ENCODE measurements around the gene MEIOSIN. TPM values are rescaled to one million over a fixed set of nuclear protein-coding genes. Genes with fewer than 3 reads are reported as not detected.

Gene MEIOSIN
- polyA plus RNA-seq, 1 donor (not counting 4 experiments of a cell fraction or from before 2014, with no cell fraction given), result not detected

DNA sequence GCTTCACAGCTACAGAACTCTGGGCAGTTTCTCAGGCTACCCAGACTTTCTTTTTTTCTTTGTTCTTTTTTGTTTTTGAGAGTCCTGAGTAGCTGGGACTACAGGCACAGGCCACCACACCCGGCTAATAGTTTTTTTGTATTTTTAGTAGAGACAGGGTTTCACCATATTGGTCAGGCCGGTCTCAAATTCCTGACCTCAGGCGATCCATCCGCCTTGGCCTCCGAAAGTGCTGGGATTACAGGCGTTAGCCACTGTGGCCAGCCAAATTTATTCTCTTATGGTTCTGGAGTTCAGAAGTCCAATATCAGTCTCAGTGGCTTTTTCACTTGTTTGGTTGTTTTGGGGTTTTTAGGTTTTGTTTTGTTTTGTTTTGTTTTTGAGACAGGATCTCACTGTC, 12.4 kb downstream of the MEIOSIN start:
- H3K27ac ChIP-seq (ENCODE audit: control insufficient read depth, insufficient read depth, low read length), result no peak overlapping the region
- FAIRE-seq (no peak), DNase-seq (ENCODE audit: low read depth, low spot score) (no peak)
- H3K79me2 ChIP-seq (ENCODE audit: control insufficient read depth, insufficient read depth, low read length), result no peaks in the 10 kb centered on the region
- dilution Hi-C loops (cut with MboI; ENCODE audit: extremely low pct_ligation_motif_present, low sequenced_read_pairs), result no loop called here
- H3K9me1 ChIP-seq (ENCODE audit: control insufficient read depth, extremely low read depth, insufficient read depth, low read length), result no peaks in the 10 kb centered on the region
- no peak overlapping the region for H2AFZ ChIP-seq (ENCODE audit: control insufficient read depth, low read length)
- H3K4me2 ChIP-seq (ENCODE audit: control insufficient read depth, extremely low read depth, insufficient read depth, low read depth, low read length), result no peak overlapping the region
- TF ChIP-seq, protein P1, sequence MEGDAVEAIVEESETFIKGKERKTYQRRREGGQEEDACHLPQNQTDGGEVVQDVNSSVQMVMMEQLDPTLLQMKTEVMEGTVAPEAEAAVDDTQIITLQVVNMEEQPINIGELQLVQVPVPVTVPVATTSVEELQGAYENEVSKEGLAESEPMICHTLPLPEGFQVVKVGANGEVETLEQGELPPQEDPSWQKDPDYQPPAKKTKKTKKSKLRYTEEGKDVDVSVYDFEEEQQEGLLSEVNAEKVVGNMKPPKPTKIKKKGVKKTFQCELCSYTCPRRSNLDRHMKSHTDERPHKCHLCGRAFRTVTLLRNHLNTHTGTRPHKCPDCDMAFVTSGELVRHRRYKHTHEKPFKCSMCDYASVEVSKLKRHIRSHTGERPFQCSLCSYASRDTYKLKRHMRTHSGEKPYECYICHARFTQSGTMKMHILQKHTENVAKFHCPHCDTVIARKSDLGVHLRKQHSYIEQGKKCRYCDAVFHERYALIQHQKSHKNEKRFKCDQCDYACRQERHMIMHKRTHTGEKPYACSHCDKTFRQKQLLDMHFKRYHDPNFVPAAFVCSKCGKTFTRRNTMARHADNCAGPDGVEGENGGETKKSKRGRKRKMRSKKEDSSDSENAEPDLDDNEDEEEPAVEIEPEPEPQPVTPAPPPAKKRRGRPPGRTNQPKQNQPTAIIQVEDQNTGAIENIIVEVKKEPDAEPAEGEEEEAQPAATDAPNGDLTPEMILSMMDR (optimal IDR thresholded peaks at IDR 0.05 in 1 of 3, IDR thresholded peaks at IDR 0.05 in 1 of 3, conservative IDR thresholded peaks at IDR 0.05 in 1 of 3; ENCODE audit: extremely low read depth in 1 of 3, insufficient read depth in 2 of 3, low read length in 3 of 3), result no peak
- no peak for TF ChIP-seq EZH2 (IDR thresholded peaks at IDR 0.05; ENCODE audit: low read length)
- no peaks in the 10 kb centered on the region for H3K36me3 ChIP-seq (ENCODE audit: control insufficient read depth in 2 of 2, extremely low read depth in 1 of 2, insufficient read depth in 2 of 2, low read length in 2 of 2)
- no peaks in the 10 kb centered on the region for H3K27me3 ChIP-seq (ENCODE audit: control insufficient read depth, extremely low read depth, insufficient read depth, low read length)
- H3K4me3 ChIP-seq (ENCODE audit: control insufficient read depth in 2 of 3, extremely low read depth in 1 of 3, insufficient read depth in 2 of 3, low read depth in 1 of 3, low read length in 3 of 3), result no peak overlapping the region
- H3K9ac ChIP-seq (ENCODE audit: control insufficient read depth, extremely low read depth, insufficient read depth, low read length), result no peak overlapping the region
- no peaks in the 10 kb centered on the region for H3K9me3 ChIP-seq (ENCODE audit: control insufficient read depth, low read depth, low read length)
- no peaks in the 10 kb centered on the region for H3K4me1 ChIP-seq (ENCODE audit: control insufficient read depth, extremely low read depth, insufficient read depth, low read length)
- H4K20me1 ChIP-seq (ENCODE audit: control insufficient read depth, extremely low read depth, insufficient read depth, low read length), result no peaks in the 10 kb centered on the region

DNA sequence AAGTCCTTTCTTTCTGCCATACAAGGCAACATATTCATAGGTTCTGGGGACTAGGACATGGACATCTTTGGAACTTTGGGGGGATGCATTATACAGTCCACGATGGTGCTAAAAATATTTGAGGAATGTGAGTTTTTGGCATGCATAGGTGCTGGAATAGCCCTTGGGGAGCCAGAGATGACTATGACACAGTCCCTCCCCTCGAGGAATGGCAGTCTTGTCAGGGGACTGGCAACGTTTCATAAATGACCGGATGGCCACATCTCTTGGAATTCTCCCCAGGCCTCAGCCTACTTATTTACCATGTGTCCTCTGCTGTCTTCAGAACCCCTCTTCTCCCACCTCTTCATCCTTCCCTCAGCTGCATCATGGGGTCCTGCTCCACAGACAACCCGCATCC, 13.6 kb downstream of the MEIOSIN start:
- dilution Hi-C loops (cut with MboI; ENCODE audit: extremely low pct_ligation_motif_present, low sequenced_read_pairs), result no loop called here

More for the DNA sequence above, 13.6 kb downstream of the MEIOSIN start:
- H3K9ac ChIP-seq (ENCODE audit: control insufficient read depth, extremely low read depth, insufficient read depth, low read length), result no peak overlapping the region
- FAIRE-seq, result no peak
- TF ChIP-seq, protein P1 (optimal IDR thresholded peaks at IDR 0.05 in 1 of 3, IDR thresholded peaks at IDR 0.05 in 1 of 3, conservative IDR thresholded peaks at IDR 0.05 in 1 of 3; ENCODE audit: extremely low read depth in 1 of 3, insufficient read depth in 2 of 3, low read length in 3 of 3), result no peak
- TF ChIP-seq EZH2 (IDR thresholded peaks at IDR 0.05; ENCODE audit: low read length), result no peak
- no peak overlapping the region for H2AFZ ChIP-seq (ENCODE audit: control insufficient read depth, low read length)
- no peak overlapping the region for H3K27ac ChIP-seq (ENCODE audit: control insufficient read depth, insufficient read depth, low read length)
- no peak overlapping the region for H3K4me3 ChIP-seq (ENCODE audit: control insufficient read depth in 2 of 3, extremely low read depth in 1 of 3, insufficient read depth in 2 of 3, low read depth in 1 of 3, low read length in 3 of 3)
- no peaks in the 10 kb centered on the region for H3K4me1 ChIP-seq (ENCODE audit: control insufficient read depth, extremely low read depth, insufficient read depth, low read length)
- no peaks in the 10 kb centered on the region for H3K9me1 ChIP-seq (ENCODE audit: control insufficient read depth, extremely low read depth, insufficient read depth, low read length)
- no peaks in the 10 kb centered on the region for H4K20me1 ChIP-seq (ENCODE audit: control insufficient read depth, extremely low read depth, insufficient read depth, low read length)
- no peaks in the 10 kb centered on the region for H3K36me3 ChIP-seq (ENCODE audit: control insufficient read depth in 2 of 2, extremely low read depth in 1 of 2, insufficient read depth in 2 of 2, low read length in 2 of 2)
- no peaks in the 10 kb centered on the region for H3K79me2 ChIP-seq (ENCODE audit: control insufficient read depth, insufficient read depth, low read length)
- no peak overlapping the region for H3K4me2 ChIP-seq (ENCODE audit: control insufficient read depth, extremely low read depth, insufficient read depth, low read depth, low read length)
- no peaks in the 10 kb centered on the region for H3K9me3 ChIP-seq (ENCODE audit: control insufficient read depth, low read depth, low read length)
- DNase-seq (ENCODE audit: low read depth, low spot score), result no peak
- no peaks in the 10 kb centered on the region for H3K27me3 ChIP-seq (ENCODE audit: control insufficient read depth, extremely low read depth, insufficient read depth, low read length)

All from keratinocyte (primary cell).